ENCODE measurements around the gene IP6K3.

IP6K3 gene, protein sequence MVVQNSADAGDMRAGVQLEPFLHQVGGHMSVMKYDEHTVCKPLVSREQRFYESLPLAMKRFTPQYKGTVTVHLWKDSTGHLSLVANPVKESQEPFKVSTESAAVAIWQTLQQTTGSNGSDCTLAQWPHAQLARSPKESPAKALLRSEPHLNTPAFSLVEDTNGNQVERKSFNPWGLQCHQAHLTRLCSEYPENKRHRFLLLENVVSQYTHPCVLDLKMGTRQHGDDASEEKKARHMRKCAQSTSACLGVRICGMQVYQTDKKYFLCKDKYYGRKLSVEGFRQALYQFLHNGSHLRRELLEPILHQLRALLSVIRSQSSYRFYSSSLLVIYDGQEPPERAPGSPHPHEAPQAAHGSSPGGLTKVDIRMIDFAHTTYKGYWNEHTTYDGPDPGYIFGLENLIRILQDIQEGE

DNA sequence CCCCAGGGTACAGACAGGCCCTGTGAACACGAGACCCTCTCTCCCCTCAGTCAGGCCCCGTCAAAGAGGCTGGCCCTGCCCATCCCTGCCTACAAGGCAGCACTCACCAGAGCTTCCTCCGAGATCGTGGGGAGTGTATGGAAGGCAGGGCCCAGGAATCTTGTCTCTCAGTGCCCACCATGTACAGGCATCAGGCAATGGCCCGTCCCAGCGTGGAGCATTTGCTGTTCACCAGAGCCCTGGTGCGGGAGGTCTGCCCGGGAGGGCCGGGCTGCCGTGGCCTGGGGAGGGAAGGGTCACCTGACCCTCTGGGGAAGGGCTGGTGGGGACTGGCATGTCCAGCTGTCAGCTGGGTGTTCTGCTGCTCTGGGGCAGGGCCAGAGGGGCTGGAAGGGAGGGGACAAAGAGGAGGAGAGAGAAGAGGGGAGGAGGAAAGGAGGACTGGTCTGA lies at the start of gene IP6K3:
Gene IP6K3 (minus strand): TSS at position 255 of the 450 bp plus-strand sequence. CDS start 11,429 bp downstream, outside the sequence.
- no peak within 1 kb of the TSS for H3K27ac Mint-ChIP-seq
- CTCF ChIA-PET, result interaction anchor here (1.1 to 15.6 kb wide), 4 partner anchors 21 to 281 kb away, joined by 4 to 144 read pairs (median 24); partner anchors contain the start of gene UQCC2

DNA sequence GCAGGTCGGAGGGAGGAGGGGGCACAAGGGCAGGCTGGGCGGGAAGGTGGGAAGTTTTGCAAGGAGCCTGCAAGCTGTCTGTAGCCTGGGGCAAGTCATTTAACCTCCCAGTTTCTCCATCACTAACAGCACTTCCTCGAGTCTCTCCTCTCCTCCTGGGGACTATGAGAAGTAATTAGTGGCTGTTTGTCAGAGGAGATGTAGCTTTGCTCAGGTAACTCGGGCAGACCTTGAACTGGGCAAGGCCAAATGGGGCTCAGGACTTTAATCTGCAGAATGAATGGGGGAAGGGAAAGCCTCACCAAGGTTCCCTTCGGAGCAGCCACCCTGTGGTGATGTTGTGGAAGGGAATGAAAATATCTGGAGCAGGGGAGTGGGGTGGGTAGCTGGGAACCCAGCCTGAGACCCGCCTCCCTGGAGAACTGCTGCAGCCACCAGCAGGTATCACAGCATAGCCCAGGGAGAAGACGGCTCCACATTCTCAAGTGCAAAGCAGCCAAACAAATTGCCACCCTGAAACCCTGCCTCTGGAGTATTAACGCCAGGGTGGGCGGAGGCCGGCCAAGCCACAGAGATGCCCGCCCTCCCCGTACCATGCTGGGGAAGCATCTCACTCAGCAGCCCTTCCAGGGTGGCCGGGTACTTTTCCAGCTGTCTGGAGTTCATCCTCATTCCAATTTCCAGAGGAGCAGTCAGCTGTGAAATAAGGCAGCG lies 48.4 kb upstream of the IP6K3 start:
- Mint-ChIP-seq H3K27ac (no peak overlapping the region), H3K4me3 (no peak overlapping the region), H3K4me1 (peaks cover 2% of the 10 kb centered on the region), H3K36me3 (peaks cover 2% of the 10 kb centered on the region), H3K27me3 (peaks cover 71% of the 10 kb centered on the region), H3K9me3 (no peaks in the 10 kb centered on the region)
- CTCF ChIA-PET, result no interaction called here
- no peak for DNase-seq

More for the DNA sequence above, at the start of gene IP6K3:
- Mint-ChIP-seq H3K27me3 (peaks cover 57% of the 10 kb centered on the region), H3K36me3 (no peaks in the 10 kb centered on the region), H3K4me1 (no peaks in the 10 kb centered on the region), H3K9me3 (no peaks in the 10 kb centered on the region), H3K4me3 (no peak within 1 kb of the TSS)
- DNase-seq, result no peak

DNA sequence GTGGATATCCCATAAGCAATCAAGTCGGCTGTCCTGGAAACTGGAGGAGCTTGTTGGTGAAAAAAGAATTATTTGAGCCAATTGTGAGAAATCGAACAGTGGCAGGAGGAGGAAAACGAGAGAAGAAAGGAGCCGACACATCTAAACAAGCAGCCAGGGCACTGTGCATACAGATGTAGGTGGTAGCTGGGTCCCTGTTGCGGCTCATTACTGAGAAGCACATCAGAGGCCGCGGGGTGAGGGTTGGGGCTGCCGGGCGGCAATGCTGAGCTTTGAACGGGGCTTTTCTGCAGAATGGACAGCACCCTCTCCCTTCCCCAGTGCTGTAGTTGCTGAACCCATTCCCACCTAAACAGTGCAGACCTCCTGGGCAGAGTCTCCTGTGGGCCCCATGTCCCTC lies 46.3 kb upstream of the IP6K3 start:
- no peak for DNase-seq
- no peak overlapping the region for H3K4me3 Mint-ChIP-seq
- peaks cover 12% of the 10 kb centered on the region for H3K4me1 Mint-ChIP-seq
- no peaks in the 10 kb centered on the region for H3K9me3 Mint-ChIP-seq
- CTCF ChIA-PET, result interaction anchor here (1.2 to 2.0 kb wide), 2 partner anchors 20 to 22 kb away, joined by 3 to 8 read pairs; no protein-coding TSS in a partner anchor
- no peak overlapping the region for H3K27ac Mint-ChIP-seq
- peaks cover 53% of the 10 kb centered on the region for H3K27me3 Mint-ChIP-seq
- peaks cover 3% of the 10 kb centered on the region for H3K36me3 Mint-ChIP-seq

DNA sequence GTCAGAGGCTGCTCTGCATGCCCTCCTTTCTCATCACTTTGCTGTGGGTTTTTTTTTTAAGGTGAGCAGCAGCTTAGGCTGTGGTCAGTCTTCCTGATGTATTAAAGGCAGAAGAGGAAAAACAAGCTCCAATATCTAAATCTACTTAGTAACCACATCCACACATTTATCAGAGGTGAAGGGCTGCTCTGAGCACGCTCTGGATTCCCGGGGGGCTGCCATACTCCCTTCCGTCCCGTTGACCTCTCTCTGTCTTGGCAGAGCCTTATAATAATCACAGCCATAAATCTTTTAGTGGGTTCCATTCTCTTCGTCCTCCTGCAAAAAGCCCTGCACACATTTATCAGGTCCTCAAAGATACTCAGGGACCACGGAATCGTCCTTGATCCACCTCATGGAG lies 44.9 kb upstream of the IP6K3 start:
- Mint-ChIP-seq H3K27me3 (peaks cover 39% of the 10 kb centered on the region), H3K4me1 (peaks cover 26% of the 10 kb centered on the region), H3K4me3 (no peak overlapping the region), H3K27ac (no peak overlapping the region), H3K9me3 (no peaks in the 10 kb centered on the region), H3K36me3 (peaks cover 9% of the 10 kb centered on the region)
- CTCF ChIA-PET, result interaction anchor here (2.0 kb wide), 1 partner anchor 20 kb away, joined by 8 read pairs; no protein-coding TSS in a partner anchor
- no peak for DNase-seq

DNA sequence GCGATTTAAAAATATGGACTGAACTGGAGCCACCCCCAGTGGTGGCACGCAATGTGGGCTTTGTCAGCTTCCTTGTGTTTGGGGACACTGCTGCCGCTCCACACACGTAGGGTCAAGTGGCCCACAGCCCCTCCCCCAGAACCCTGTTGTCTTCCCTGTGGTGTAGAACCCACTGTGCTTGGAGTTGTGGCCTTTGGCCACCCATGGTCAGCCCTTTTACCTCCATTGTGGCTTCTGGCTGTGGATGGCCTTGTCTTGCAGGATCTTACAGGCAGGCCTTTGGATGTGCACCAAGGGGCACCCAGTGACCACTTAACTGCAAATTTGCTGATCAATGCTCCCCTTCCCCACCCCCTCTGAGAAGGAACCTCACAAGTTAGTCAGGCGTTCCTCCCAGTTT lies 44.2 kb upstream of the IP6K3 start:
- Mint-ChIP-seq H3K4me1 (peaks cover 33% of the 10 kb centered on the region), H3K27ac (no peak overlapping the region), H3K36me3 (peaks cover 16% of the 10 kb centered on the region), H3K9me3 (no peaks in the 10 kb centered on the region), H3K4me3 (no peak overlapping the region), H3K27me3 (peaks cover 34% of the 10 kb centered on the region)
- CTCF ChIA-PET, result interaction anchor here (2.0 kb wide), 1 partner anchor 19 kb away, joined by 8 read pairs; no protein-coding TSS in a partner anchor
- DNase-seq, result no peak

DNA sequence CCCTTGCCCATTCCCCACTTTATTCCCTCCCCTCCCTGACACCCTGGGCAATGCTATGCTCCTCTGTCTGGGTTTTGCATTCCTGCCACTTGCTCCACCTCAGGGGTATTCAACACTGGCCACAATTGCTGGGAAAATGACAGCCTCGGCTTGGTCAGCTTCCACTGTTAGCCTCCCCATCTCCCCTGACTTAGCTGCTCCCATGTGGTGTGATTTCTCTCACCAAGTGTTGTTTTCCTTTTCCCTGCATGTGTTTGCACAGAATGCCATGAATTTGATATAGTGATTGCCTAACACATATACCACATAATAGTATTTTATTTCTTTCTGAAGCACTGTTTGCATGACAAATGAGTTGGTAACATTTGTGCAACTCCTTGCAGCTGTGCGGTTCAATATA lies 43.7 kb upstream of the IP6K3 start:
- Mint-ChIP-seq H3K4me3 (peak overlapping the region; percentile 29), H3K36me3 (peaks cover 18% of the 10 kb centered on the region), H3K27me3 (peaks cover 31% of the 10 kb centered on the region), H3K4me1 (peaks cover 38% of the 10 kb centered on the region), H3K9me3 (no peaks in the 10 kb centered on the region), H3K27ac (no peak overlapping the region)
- no peak for DNase-seq
- CTCF ChIA-PET, result no interaction called here

DNA sequence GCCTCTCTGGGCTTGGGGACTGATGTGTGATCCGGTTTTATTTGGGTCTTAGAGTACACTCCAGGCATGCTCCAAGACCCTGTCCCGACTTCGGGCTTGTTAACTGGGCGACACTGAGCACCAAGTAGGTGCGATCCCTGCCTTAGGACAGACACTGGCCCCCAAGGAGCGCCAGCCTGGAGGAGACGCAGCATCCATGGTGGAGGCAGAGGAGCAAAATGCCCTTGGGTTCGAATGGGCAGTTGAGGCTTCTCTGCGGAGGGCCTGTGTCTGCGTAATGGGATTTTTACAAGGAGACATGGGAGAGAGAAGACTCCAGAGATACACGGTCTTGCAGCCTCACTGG lies 42.8 kb upstream of the IP6K3 start:
- CTCF ChIA-PET, result no interaction called here
- Mint-ChIP-seq H3K36me3 (peaks cover 25% of the 10 kb centered on the region), H3K27ac (no peak overlapping the region), H3K9me3 (no peaks in the 10 kb centered on the region), H3K4me1 (peaks cover 47% of the 10 kb centered on the region), H3K27me3 (peaks cover 23% of the 10 kb centered on the region), H3K4me3 (peak overlapping the region; percentile 73)
- DNase-seq, result no peak

DNA sequence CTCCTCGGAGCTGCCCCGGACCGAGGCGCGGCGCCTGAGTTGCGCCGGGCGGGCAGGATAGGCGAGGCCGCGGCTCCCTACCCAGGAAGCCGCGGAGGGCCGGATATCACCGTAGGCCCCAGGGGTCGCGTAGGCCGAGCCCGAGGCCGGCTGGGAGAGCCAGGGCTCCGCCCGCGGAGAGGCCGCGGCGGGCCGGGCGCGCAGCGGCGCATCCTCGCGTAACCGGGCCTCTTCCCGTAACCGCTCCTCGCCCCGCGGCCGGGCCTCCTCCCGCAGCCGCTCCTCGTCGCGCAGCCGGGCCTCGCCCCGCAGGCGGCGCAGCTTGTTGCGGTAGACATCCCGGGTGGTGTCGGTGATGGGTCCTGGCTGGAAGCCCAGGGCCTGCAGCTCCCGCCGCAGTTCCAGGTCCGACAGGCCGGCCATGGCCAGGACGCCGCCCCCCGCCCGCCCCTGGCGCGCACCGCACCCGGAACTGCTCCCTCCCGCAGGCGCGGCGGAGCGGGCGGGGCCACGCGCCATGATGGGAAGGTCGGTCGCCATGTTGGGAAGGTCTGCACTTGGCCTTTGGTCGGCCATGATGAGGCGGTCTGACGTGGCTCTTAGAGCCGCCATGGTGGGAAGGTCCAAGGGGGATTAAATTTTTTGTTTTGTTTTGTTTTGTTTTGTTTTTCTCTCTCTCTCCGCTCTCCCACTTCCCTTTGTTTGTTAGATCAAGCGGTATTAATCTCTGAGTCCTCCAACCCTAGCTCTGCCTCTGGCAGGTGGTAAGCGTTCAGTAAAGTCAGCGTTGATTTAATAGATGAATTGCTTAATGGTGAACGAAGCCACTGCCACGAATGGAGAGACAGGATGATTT lies 42.2 kb upstream of the IP6K3 start, which contains the start of gene LEMD2:
Gene LEMD2 (minus strand): TSS at position 437 of the 856 bp plus-strand sequence. CDS start 14 bp downstream, at position 423.
- Mint-ChIP-seq H3K4me1 (peaks cover 49% of the 10 kb centered on the region), H3K27me3 (peaks cover 19% of the 10 kb centered on the region)
- CTCF ChIA-PET, result interaction anchor here (1.2 kb wide), 1 partner anchor 19 kb away, joined by 4 read pairs; no protein-coding TSS in a partner anchor

DNA sequence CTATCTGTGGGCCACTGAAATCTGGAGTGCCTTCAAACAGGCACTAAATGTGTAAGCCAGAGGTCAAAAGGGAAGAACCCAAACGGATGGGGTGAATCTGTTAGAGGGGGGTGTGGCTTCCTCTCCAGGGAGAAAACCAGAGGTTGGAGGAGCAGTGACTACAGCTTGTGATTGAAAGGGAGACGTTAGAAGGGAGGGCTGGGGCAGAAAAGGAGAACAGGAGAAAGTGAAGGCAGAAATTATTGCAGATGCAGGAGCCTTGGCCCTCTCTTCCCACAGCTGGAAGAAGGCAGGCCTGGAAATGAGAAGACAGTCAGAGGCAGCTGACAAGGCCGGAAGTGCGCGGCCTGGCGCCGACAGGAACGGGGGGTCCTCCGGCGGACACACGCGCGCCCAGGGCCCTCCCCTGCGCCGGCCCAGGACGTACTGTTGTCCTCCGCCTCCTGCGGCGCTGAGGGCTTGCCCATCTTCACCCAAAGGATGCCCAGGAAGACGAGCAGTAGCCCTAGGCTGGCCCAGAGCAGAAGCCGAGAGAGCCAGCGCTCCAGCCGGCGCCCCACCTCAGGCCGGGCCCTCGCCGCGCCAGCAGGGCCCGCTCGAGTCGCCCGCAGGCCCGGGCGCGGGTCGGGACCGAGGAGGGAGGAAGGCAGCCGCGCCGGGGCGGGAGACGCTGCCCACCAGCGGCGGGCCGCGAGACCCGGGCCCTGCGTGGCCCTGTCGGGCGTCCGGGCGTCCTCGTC lies 41.4 kb upstream of the IP6K3 start:
- peak; percentile 74 for DNase-seq
- peaks cover 38% of the 10 kb centered on the region for H3K36me3 Mint-ChIP-seq
- peaks cover 51% of the 10 kb centered on the region for H3K4me1 Mint-ChIP-seq
- CTCF ChIA-PET, result interaction anchor here (0.7 to 1.2 kb wide), 4 partner anchors 17 to 162 kb away, joined by 3 to 4 read pairs (median 4); no protein-coding TSS in a partner anchor
- peak overlapping the region; percentile 94 for H3K27ac Mint-ChIP-seq
- peaks cover 11% of the 10 kb centered on the region for H3K27me3 Mint-ChIP-seq
- no peaks in the 10 kb centered on the region for H3K9me3 Mint-ChIP-seq
- peak overlapping the region; percentile 87 for H3K4me3 Mint-ChIP-seq

More for the DNA sequence above, 42.2 kb upstream of the IP6K3 start, which contains the start of gene LEMD2:
- peak within 1 kb of the TSS; percentile 87 for H3K4me3 Mint-ChIP-seq
- H3K27ac Mint-ChIP-seq, result peak within 1 kb of the TSS; percentile 94
- H3K9me3 Mint-ChIP-seq, result no peaks in the 10 kb centered on the region
- peaks cover 30% of the 10 kb centered on the region for H3K36me3 Mint-ChIP-seq
- DNase-seq, result peak; percentile 93

DNA sequence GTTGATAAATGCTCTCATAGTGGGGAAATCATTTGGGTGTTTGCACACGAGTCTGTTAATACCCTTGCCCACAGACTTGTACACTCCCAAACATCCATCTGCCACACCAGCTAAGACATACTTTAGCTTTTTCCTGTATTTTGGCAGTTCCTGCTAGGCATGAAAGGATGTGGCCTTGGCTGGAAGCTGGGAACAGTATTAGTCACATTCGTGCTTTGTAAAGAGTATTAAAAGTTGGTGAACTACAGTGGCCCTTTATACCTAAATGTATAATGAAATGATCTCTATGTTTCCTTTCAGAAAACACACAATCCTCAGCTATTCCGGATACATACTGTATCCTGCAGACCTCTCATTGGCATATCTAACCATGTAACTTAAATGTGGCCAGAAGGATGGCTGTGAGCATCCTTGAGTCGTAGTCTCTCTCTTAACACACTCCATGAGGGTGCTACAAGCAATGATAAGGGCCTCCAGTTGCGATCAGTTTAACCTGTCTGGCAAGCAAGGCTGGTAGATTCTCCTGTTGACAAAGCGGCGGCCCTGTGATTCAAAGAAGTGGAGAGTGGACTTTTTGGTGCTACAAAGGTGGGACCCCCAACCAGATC lies 40.7 kb upstream of the IP6K3 start:
- H3K36me3 Mint-ChIP-seq, result peaks cover 40% of the 10 kb centered on the region
- peak overlapping the region; percentile 94 for H3K27ac Mint-ChIP-seq
- no peaks in the 10 kb centered on the region for H3K9me3 Mint-ChIP-seq
- peaks cover 5% of the 10 kb centered on the region for H3K27me3 Mint-ChIP-seq
- peaks cover 51% of the 10 kb centered on the region for H3K4me1 Mint-ChIP-seq
- H3K4me3 Mint-ChIP-seq, result peak overlapping the region; percentile 87
- DNase-seq, result no peak
- CTCF ChIA-PET, result interaction anchor here (0.7 to 1.2 kb wide), 4 partner anchors 16 to 162 kb away, joined by 3 to 4 read pairs (median 4); no protein-coding TSS in a partner anchor

DNA sequence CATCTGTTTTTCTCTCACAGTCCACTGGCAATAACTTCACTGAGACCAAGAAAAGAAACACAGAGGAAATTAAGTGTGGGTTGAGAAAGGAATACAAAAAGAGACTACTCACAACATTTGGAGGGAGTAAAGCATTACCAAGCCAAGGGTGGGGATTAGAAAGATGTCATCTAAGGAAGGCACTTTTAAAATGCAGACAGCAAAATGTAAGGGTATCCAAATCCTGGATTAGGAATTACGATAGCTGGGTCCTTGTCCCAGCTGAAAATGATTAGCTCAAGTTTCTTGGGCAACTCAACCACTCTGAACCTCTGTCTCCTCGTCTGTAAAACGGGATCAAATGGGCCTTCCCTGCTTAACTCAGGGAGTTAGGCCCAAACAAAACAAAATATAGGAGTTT lies 40.0 kb upstream of the IP6K3 start:
- peaks cover 51% of the 10 kb centered on the region for H3K4me1 Mint-ChIP-seq
- peaks cover 45% of the 10 kb centered on the region for H3K36me3 Mint-ChIP-seq
- H3K27me3 Mint-ChIP-seq, result peaks cover 1% of the 10 kb centered on the region
- H3K27ac Mint-ChIP-seq, result no peak overlapping the region
- no peaks in the 10 kb centered on the region for H3K9me3 Mint-ChIP-seq
- peak overlapping the region; percentile 87 for H3K4me3 Mint-ChIP-seq
- no peak for DNase-seq
- CTCF ChIA-PET, result interaction anchor here (1.2 kb wide), 1 partner anchor 23 kb away, joined by 4 read pairs; no protein-coding TSS in a partner anchor

DNA sequence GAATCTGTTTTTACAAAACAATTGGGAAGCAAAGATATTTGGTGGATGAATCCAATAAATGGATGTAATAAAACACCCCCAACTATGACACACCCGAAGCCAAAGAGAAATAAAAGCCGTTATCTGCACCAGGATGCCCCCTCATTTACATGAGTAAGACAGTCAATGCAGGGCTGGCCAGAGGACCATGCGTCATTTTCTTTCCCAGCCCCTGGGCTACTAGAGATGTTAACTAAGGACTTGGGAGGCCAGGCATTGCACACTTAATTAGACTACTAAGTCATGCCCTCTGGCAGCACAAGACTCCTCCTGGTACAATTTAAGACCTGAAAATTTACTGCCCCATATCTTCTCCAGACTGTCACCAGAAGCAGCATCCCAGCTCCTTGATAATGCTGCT lies 39.1 kb upstream of the IP6K3 start:
- Mint-ChIP-seq H3K4me1 (peaks cover 55% of the 10 kb centered on the region), H3K27ac (no peak overlapping the region), H3K36me3 (peaks cover 49% of the 10 kb centered on the region), H3K4me3 (no peak overlapping the region), H3K9me3 (no peaks in the 10 kb centered on the region), H3K27me3 (no peaks in the 10 kb centered on the region)
- DNase-seq, result no peak
- CTCF ChIA-PET, result interaction anchor here (1.2 kb wide), 1 partner anchor 22 kb away, joined by 4 read pairs; no protein-coding TSS in a partner anchor

All from activated naive CD4-positive, alpha-beta T cell treated with anti-CD3 and anti-CD28 coated beads, Interleukin-2, amount 10 ng/mL, durations not matched to agents 7 days and 5 days (primary cell).